HepG2 (cell line): ENCODE results near the gene AHSP. TPM values are rescaled to one million over a fixed set of nuclear protein-coding genes. Genes with fewer than 3 reads are reported as not detected.

Experiments used
- ATAC-seq: fragments of 200-7000 bp; cut with Tn5 transposase; 3 replicates; pipeline ENCODE4 v1.9.1; 2020; ENCODE audit warnings: mild to moderate bottlenecking, moderate library complexity
- Bru-seq: library from RNA; stranded (reverse); fragments of 400-500 nt; gene quantifications from one replicate; lab custom pipeline; 2021; lab: Mats Ljungman, UMichigan
- BruChase-seq, 2 experiments: library from RNA; stranded (reverse); fragments of 400-500 nt; gene quantifications; one replicate each; lab custom pipeline; 2021; lab: Mats Ljungman, UMichigan
- BruUV-seq: library from RNA; stranded (reverse); fragments of 400-500 nt; replicated peaks from 2 replicates; lab custom pipeline; 2021; lab: Mats Ljungman, UMichigan
- CTCF ChIA-PET: fragments of 300-600 bp; formaldehyde crosslinking; extraction: SDS; loops from one replicate; lab custom pipeline; 2021; ENCODE audit warnings: low total read pairs, inconsistent platforms, low intra/inter-chr PET ratio; lab: Yijun Ruan, JAX
- POLR2A ChIA-PET: fragments of 350-600 bp; sonication (Branson Sonifier 250); formaldehyde crosslinking; loops from one replicate; lab custom pipeline; 2020; ENCODE audit warnings: antibody characterized with exemption, inconsistent platforms; lab: Yijun Ruan, JAX
- DNase-seq: peaks from one replicate; pipeline ENCODE4 v3.0.0-alpha.2; 2015; ENCODE audit warnings: low spot score
- FAIRE-seq: peaks from 3 replicates; lab custom pipeline; 2011; peaks lifted over from hg19 to GRCh38; lab: Jason Lieb, UNC
- H2AFZ ChIP-seq: one replicate; pipeline ENCODE4 v1.6.1; 2011; ENCODE audit warnings: low read length, inconsistent platforms
- H3K27ac ChIP-seq: fragments of 300-600 bp; 3 replicates; pipeline ENCODE4 v1.8.0; 2011; ENCODE audit warnings: mixed run types, mild to moderate bottlenecking, mixed read lengths, low read length, inconsistent platforms; ENCODE audit not compliant: insufficient read depth; ENCODE audit errors: extremely low read length
- H3K27me3 ChIP-seq, 2 experiments: fragments of 200-600 bp in 1 of 2; 2 replicates in 1 of 2; 3 replicates in 1 of 2; pipeline versions ENCODE4 v1.6.0 to v1.8.0; 2011; ENCODE audit warnings: low read length in 2 of 2, mild to moderate bottlenecking in 2 of 2, moderate library complexity in 2 of 2, inconsistent platforms in 1 of 2; ENCODE audit not compliant: insufficient read depth in 2 of 2, control insufficient read depth in 1 of 2
- H3K36me3 ChIP-seq, 2 experiments: fragments of 200-600 bp in 1 of 2; replicated peaks in 1 of 2; 2 replicates in 1 of 2; 3 replicates in 1 of 2; pipeline versions ENCODE4 v1.5.1 to v1.8.0; 2011; ENCODE audit warnings: low read length in 2 of 2, inconsistent platforms in 1 of 2; ENCODE audit not compliant: insufficient read depth in 2 of 2, control insufficient read depth in 1 of 2
- H3K4me1 ChIP-seq: 2 replicates; pipeline ENCODE4 v1.5.1; 2012; ENCODE audit warnings: low read length, inconsistent platforms; ENCODE audit not compliant: insufficient read depth
- H3K4me2 ChIP-seq: 2 replicates; pipeline ENCODE4 v1.6.0; 2011; ENCODE audit warnings: low read depth, low read length, inconsistent platforms
- H3K4me3 ChIP-seq, 3 experiments: fragments of 200-600 bp in 1 of 3; sonication (generic), shearing (Covaris generic) in 1 of 3; replicated peaks in 1 of 3; 2 replicates each; pipeline ENCODE4 v1.5.1; 2011 to 2016; ENCODE audit warnings: low read length in 3 of 3, inconsistent platforms in 2 of 3, low read depth in 2 of 3, mild to moderate bottlenecking in 2 of 3, control low read depth in 1 of 3, mixed read lengths in 1 of 3; ENCODE audit not compliant: insufficient read depth in 1 of 3
- H3K79me2 ChIP-seq: one replicate; pipeline ENCODE4 v1.6.1; 2011; ENCODE audit warnings: low read length, inconsistent platforms; ENCODE audit not compliant: insufficient read depth
- H3K9ac ChIP-seq: 2 replicates; pipeline ENCODE4 v1.6.0; 2011; ENCODE audit warnings: mild to moderate bottlenecking, low read depth, low read length, inconsistent platforms; ENCODE audit not compliant: insufficient read depth
- H3K9me3 ChIP-seq: 2 replicates; pipeline ENCODE4 v1.5.1; 2012; ENCODE audit warnings: mild to moderate bottlenecking, low read length
- H4K20me1 ChIP-seq: 2 replicates; pipeline ENCODE4 v1.6.0; 2011; ENCODE audit warnings: inconsistent platforms, mild to moderate bottlenecking, low read length, moderate library complexity; ENCODE audit not compliant: insufficient read depth
- MAFF ChIP-seq: IDR thresholded peaks from 2 replicates; pipeline ENCODE4 v1.6.1; 2011; ENCODE audit warnings: low read depth, low read length, improper control_type of control experiment
- MAFK ChIP-seq, 2 experiments: IDR thresholded peaks in 1 of 2; conservative IDR thresholded peaks in 1 of 2; 2 replicates each; pipeline ENCODE4 v1.6.1; 2011; ENCODE audit warnings: improper control_type of control experiment in 2 of 2, low read length in 2 of 2
- ZNF678 ChIP-seq: sonication (generic); formaldehyde crosslinking; IDR thresholded peaks from 2 replicates; pipeline ENCODE4 v1.4.0; 2020; ENCODE audit warnings: mild to moderate bottlenecking, missing genetic modification reagents
- ZSCAN25 ChIP-seq: sonication (generic); formaldehyde crosslinking; IDR thresholded peaks from 2 replicates; pipeline ENCODE4 v1.8.0; 2022; ENCODE audit warnings: mild to moderate bottlenecking, missing genetic modification reagents
- WGBS: methylation state at CpG from one replicate; pipeline ENCODE4 v1.1.6; 2017; ENCODE audit warnings: low lambda C conversion rate; 5-methylcytosine and 5-hydroxymethylcytosine counted together
- in situ Hi-C: cut with HindIII; loops from 2 replicates; pipeline ENCODE4 v1.10.0; 2017; ENCODE audit warnings: low pct_unique_long_range_greater_than_20kb; ENCODE audit not compliant: extremely low pct_ligation_motif_present
- intact Hi-C: fragments of 100-400 bp; cut with micrococcal nuclease; formaldehyde crosslinking; loops from one replicate; pipeline ENCODE4 v1.10.0; 2022; ENCODE audit not compliant: unreplicated experiment
- long read RNA-seq, 2 experiments: library from RNA in 1 of 2; library from polyadenylated mRNA in 1 of 2; stranded (forward) in 1 of 2; unstranded in 1 of 2; transcript quantifications; one replicate each; pipeline ENCODE4 v2.0.0, GENCODE V29; 2019 to 2022
- polyA minus RNA-seq, 3 experiments: library from RNA; depleted of rRNA, polyadenylated mRNA; stranded (reverse); fragments of >200 nt; gene quantifications; 2 replicates each; pipeline ENCODE4 v1.2.3, GENCODE V29; 2011; ENCODE audit warnings: low replicate concordance in 1 of 3
- polyA plus RNA-seq, 8 experiments: library from polyadenylated mRNA; depleted of rRNA in 3 of 8; stranded (reverse) in 7 of 8; unstranded in 1 of 8; fragments of >200 nt; fragmentation: Illumina TruSeq in 4 of 8; extraction: Trizol in 4 of 8; gene quantifications; 2 replicates each; pipeline versions ENCODE4 v1.2.1 to v1.2.3, GENCODE V29; 2011 to 2016; ENCODE audit warnings: low read depth in 4 of 8, missing spikeins in 1 of 8, mixed read lengths in 1 of 8; ENCODE audit not compliant: insufficient read depth in 1 of 8
- total RNA-seq, 5 experiments: library from RNA; depleted of rRNA; stranded (reverse); fragments of >200 nt; fragmentation: Illumina TruSeq; extraction: Trizol; gene quantifications; 2 replicates each; pipeline ENCODE4 v1.2.3, GENCODE V29; 2016; ENCODE audit warnings: low read depth in 1 of 5

AHSP gene
- total RNA-seq (2016; rRNA removed; fragmentation: Illumina TruSeq; extraction: Trizol) (not detected in 2 replicates), polyA plus RNA-seq (2011; rRNA removed) (not detected in 2 replicates), polyA minus RNA-seq (2011; rRNA and poly(A)+ RNA removed; ENCODE audit: low replicate concordance) (not detected in 2 replicates), Bru-seq, nascent RNA (not detected), BruChase-seq, experiment 1, labeled RNA remaining after a 6-hour chase (not detected), BruChase-seq, experiment 2, labeled RNA remaining after a 2-hour chase (not detected)
- not detected in 2 replicates for total RNA-seq (2016; cell fraction: cytosol; rRNA removed; fragmentation: Illumina TruSeq; extraction: Trizol; ENCODE audit: low read depth)
- total RNA-seq (2016; cell fraction: insoluble cytoplasmic fraction; rRNA removed; fragmentation: Illumina TruSeq; extraction: Trizol) = not detected in 2 replicates
- not detected in 2 replicates for total RNA-seq (2016; cell fraction: membrane; rRNA removed; fragmentation: Illumina TruSeq; extraction: Trizol)
- total RNA-seq (2016; cell fraction: nucleus; rRNA removed; fragmentation: Illumina TruSeq; extraction: Trizol) = not detected in 2 replicates
- polyA plus RNA-seq (2011; cell fraction: cytosol; rRNA removed) = not detected in 2 replicates
- not detected in 2 replicates for polyA plus RNA-seq (2011; cell fraction: nucleus; rRNA removed)
- polyA plus RNA-seq (2012) = not detected in 2 replicates
- not detected in 2 replicates for polyA plus RNA-seq (2016; cell fraction: cytosol; fragmentation: Illumina TruSeq; extraction: Trizol; ENCODE audit: low read depth)
- polyA plus RNA-seq (2016; cell fraction: insoluble cytoplasmic fraction; fragmentation: Illumina TruSeq; extraction: Trizol; ENCODE audit: low read depth) = not detected in 2 replicates
- polyA plus RNA-seq (2016; cell fraction: membrane; fragmentation: Illumina TruSeq; extraction: Trizol; ENCODE audit: low read depth) = not detected in 2 replicates
- polyA plus RNA-seq (2016; cell fraction: nucleus; fragmentation: Illumina TruSeq; extraction: Trizol; ENCODE audit: insufficient read depth, low read depth) = not detected in 2 replicates
- polyA minus RNA-seq (2011; cell fraction: cytosol; rRNA and poly(A)+ RNA removed) = not detected in 2 replicates
- not detected in 2 replicates for polyA minus RNA-seq (2011; cell fraction: nucleus; rRNA and poly(A)+ RNA removed)
- long read RNA-seq, experiment 1 = 0 reads
- long read RNA-seq, experiment 2 = 0 reads

GRCh38 chr16:31527734-31528274 is at the start of gene AHSP:
TSS of gene AHSP (plus strand) at chr16:31527900. CDS start at chr16:31528140, 240 bp downstream.
- Histone ChIP-seq H3K9me3 (no peaks in the 10 kb centered on the region), H3K4me3 (no peak within 1 kb of the TSS), H3K4me1 (peaks cover 26% of the 10 kb centered on the region), H2AFZ (no peak within 1 kb of the TSS), H3K27ac (no peak within 1 kb of the TSS), H3K9ac (no peak within 1 kb of the TSS), H3K4me2 (peak within 1 kb of the TSS; percentile 45; the same call in 1 of the 2 replicates), H3K27me3 (peaks cover 0 to 40% of the 10 kb centered on the region in 2 experiments; a peak in 4 of 5 replicates), H3K79me2 (no peaks in the 10 kb centered on the region), H3K36me3 (no peaks in the 10 kb centered on the region), H4K20me1 (no peaks in the 10 kb centered on the region)
- WGBS = 20% methylated on average over 6 of the region's 6 CpGs
- TF ChIP-seq MAFK (conservative IDR thresholded peaks at IDR 0.05 in 1 of 2, IDR thresholded peaks at IDR 0.05 in 1 of 2; ENCODE audit: low read length in 2 of 2) (peak; percentile 59 to 85), ZNF678 (no peak), MAFF (peak; percentile 65), ZSCAN25 (no peak)
- ATAC-seq (no peak), FAIRE-seq (no peak), DNase-seq (no peak)
- intact Hi-C loops (no loop called here), in situ Hi-C loops (no loop called here)
- BruUV-seq = no TSS peak
- ChIA-PET POLR2A (no interaction called here), CTCF (no interaction called here)
